H1 (cell line): Measurements from ENCODE around the gene ADGRF1. TPM values are rescaled to one million over a fixed set of nuclear protein-coding genes. Genes with fewer than 3 reads are reported as not detected.

ENCODE experiments used
- CTCF ChIA-PET: fragments of 300-600 bp; sonication (Branson Sonifier 250); formaldehyde crosslinking; loops from one replicate; lab custom pipeline; 2021; ENCODE audit not compliant: partially characterized antibody; lab: Charles Lee
- POLR2A ChIA-PET: fragments of 300-600 bp; sonication (Branson Sonifier 250); formaldehyde crosslinking; loops from one replicate; lab custom pipeline; 2021; ENCODE audit warnings: inconsistent platforms; ENCODE audit not compliant: partially characterized antibody; lab: Charles Lee
- DNase-seq, 2 experiments: peaks; one replicate each; pipeline versions ENCODE4 v3.0.0 to v3.0.0-alpha.2; 2010 to 2022; ENCODE audit warnings: low spot score in 2 of 2, low read depth in 1 of 2, mixed read lengths in 1 of 2
- FAIRE-seq: peaks from 2 replicates; lab custom pipeline; 2011; peaks lifted over from hg19 to GRCh38; lab: Jason Lieb, UNC
- H2AFZ ChIP-seq: 2 replicates; pipeline ENCODE4 v1.8.1; 2012; ENCODE audit warnings: low read length, inconsistent platforms
- H2AK5ac ChIP-seq: 2 replicates; pipeline ENCODE4 v1.6.1; 2013; ENCODE audit warnings: low read depth, low read length
- H2BK120ac ChIP-seq: replicated peaks from 2 replicates; pipeline ENCODE3; 2013; ENCODE audit warnings: low read depth, low read length, inconsistent platforms
- H2BK12ac ChIP-seq: 2 replicates; pipeline ENCODE4 v1.6.1; 2013; ENCODE audit warnings: low read depth, low read length
- H2BK15ac ChIP-seq: 2 replicates; pipeline ENCODE4 v1.6.1; 2013; ENCODE audit warnings: low read length
- H2BK20ac ChIP-seq: 2 replicates; pipeline ENCODE4 v1.6.1; 2013; ENCODE audit warnings: low read length
- H2BK5ac ChIP-seq: 2 replicates; pipeline ENCODE4 v1.6.1; 2013; ENCODE audit warnings: low read depth, low read length
- H3K14ac ChIP-seq: 2 replicates; pipeline ENCODE4 v1.6.1; 2013; ENCODE audit warnings: inconsistent platforms; ENCODE audit not compliant: insufficient read length
- H3K18ac ChIP-seq: 2 replicates; pipeline ENCODE4 v1.6.1; 2013; ENCODE audit warnings: low read length; ENCODE audit errors: extremely low read depth
- H3K23ac ChIP-seq: 2 replicates; pipeline ENCODE4 v1.6.1; 2013; ENCODE audit warnings: inconsistent platforms; ENCODE audit not compliant: insufficient read length
- H3K23me2 ChIP-seq: 2 replicates; pipeline ENCODE4 v1.6.1; 2013; ENCODE audit warnings: low read depth, low read length
- H3K27ac ChIP-seq: 2 replicates; pipeline ENCODE4 v1.6.1; 2011; ENCODE audit warnings: low read depth, low read length, inconsistent platforms
- H3K27me3 ChIP-seq, 4 experiments: replicated peaks in 1 of 4; 1 replicate in 1 of 4; 2 replicates in 3 of 4; pipeline versions ENCODE4 v1.6.1 to v1.8.1; 2011 to 2013; ENCODE audit warnings: low read length in 3 of 4, mild to moderate bottlenecking in 3 of 4, inconsistent platforms in 2 of 4, mixed read lengths in 2 of 4, moderate library complexity in 1 of 4; ENCODE audit not compliant: control insufficient read depth in 3 of 4, insufficient read depth in 3 of 4; ENCODE audit errors: extremely low read depth in 1 of 4
- H3K36me3 ChIP-seq, 4 experiments: 2 replicates each; pipeline versions ENCODE4 v1.6.1 to v1.8.1; 2011 to 2013; ENCODE audit warnings: mild to moderate bottlenecking in 4 of 4, low read length in 3 of 4, moderate library complexity in 2 of 4, control low read depth in 1 of 4, inconsistent platforms in 1 of 4; ENCODE audit not compliant: insufficient read depth in 4 of 4, control insufficient read depth in 2 of 4
- H3K4ac ChIP-seq: replicated peaks from 2 replicates; pipeline ENCODE3; 2013; ENCODE audit warnings: low read length, low read depth, mixed read lengths, inconsistent platforms; ENCODE audit not compliant: insufficient read length
- H3K4me1 ChIP-seq, 4 experiments: replicated peaks in 1 of 4; 1 replicate in 1 of 4; 2 replicates in 3 of 4; pipeline versions ENCODE4 v1.6.1 to v1.8.1; 2011 to 2013; ENCODE audit warnings: low read length in 3 of 4, inconsistent platforms in 2 of 4, mixed read lengths in 1 of 4; ENCODE audit not compliant: insufficient read depth in 4 of 4, control insufficient read depth in 3 of 4
- H3K4me2 ChIP-seq, 2 experiments: 2 replicates each; pipeline versions ENCODE4 v1.6.1 to v1.8.1; 2011 to 2013; ENCODE audit warnings: low read depth in 2 of 2, low read length in 2 of 2, control low read depth in 1 of 2, inconsistent platforms in 1 of 2, mild to moderate bottlenecking in 1 of 2; ENCODE audit not compliant: insufficient read depth in 1 of 2
- H3K4me3 ChIP-seq, 4 experiments: fragments of 200-600, 300-600 bp in 1 of 4; sonication (generic), shearing (Covaris generic), sonication (Bioruptor Twin) in 1 of 4; 2 replicates each; pipeline versions ENCODE4 v1.5.1 to v1.8.1; 2011 to 2016; ENCODE audit warnings: low read length in 4 of 4, low read depth in 3 of 4, control low read depth in 2 of 4, inconsistent platforms in 2 of 4, mild to moderate bottlenecking in 2 of 4, mixed read lengths in 1 of 4, moderate library complexity in 1 of 4; ENCODE audit not compliant: insufficient read depth in 2 of 4; ENCODE audit errors: extremely low read depth in 1 of 4
- H3K56ac ChIP-seq: replicated peaks from 2 replicates; pipeline ENCODE3; 2013; ENCODE audit warnings: low read depth, mild to moderate bottlenecking, mixed read lengths, low read length, inconsistent platforms; ENCODE audit not compliant: insufficient read length
- H3K79me1 ChIP-seq: 2 replicates; pipeline ENCODE4 v1.6.1; 2013; ENCODE audit warnings: low read depth, low read length, control low read depth
- H3K79me2 ChIP-seq, 2 experiments: 2 replicates each; pipeline versions ENCODE4 v1.6.1 to v1.8.1; 2012 to 2013; ENCODE audit warnings: low read length in 2 of 2, mild to moderate bottlenecking in 2 of 2, inconsistent platforms in 1 of 2; ENCODE audit not compliant: insufficient read depth in 2 of 2, control insufficient read depth in 1 of 2
- H3K9ac ChIP-seq, 4 experiments: replicated peaks in 1 of 4; 1 replicate in 1 of 4; 2 replicates in 3 of 4; pipeline versions ENCODE4 v1.6.1 to v1.8.1; 2011 to 2013; ENCODE audit warnings: low read depth in 3 of 4, low read length in 3 of 4, control low read depth in 2 of 4, mild to moderate bottlenecking in 2 of 4, moderate library complexity in 2 of 4, inconsistent platforms in 1 of 4; ENCODE audit errors: extremely low read depth in 1 of 4
- H3K9me3 ChIP-seq, 2 experiments: 2 replicates each; pipeline versions ENCODE4 v1.6.1 to v1.8.1; 2012 to 2013; ENCODE audit warnings: mild to moderate bottlenecking in 2 of 2, moderate library complexity in 2 of 2, control low read depth in 1 of 2, inconsistent platforms in 1 of 2, low read depth in 1 of 2, low read length in 1 of 2, mixed read lengths in 1 of 2; ENCODE audit not compliant: insufficient read depth in 2 of 2
- H4K20me1 ChIP-seq, 2 experiments: replicated peaks in 1 of 2; 2 replicates each; pipeline versions ENCODE3 to v1.8.1; 2011 to 2013; ENCODE audit warnings: inconsistent platforms in 2 of 2, low read length in 2 of 2, mild to moderate bottlenecking in 1 of 2; ENCODE audit not compliant: insufficient read depth in 2 of 2, control insufficient read depth in 1 of 2
- H4K5ac ChIP-seq: 2 replicates; pipeline ENCODE4 v1.6.1; 2013; ENCODE audit warnings: low read length, low read depth, mixed read lengths, inconsistent platforms; ENCODE audit not compliant: insufficient read length
- H4K8ac ChIP-seq: 2 replicates; pipeline ENCODE4 v1.8.0; 2013; ENCODE audit warnings: mild to moderate bottlenecking, moderate library complexity, low read length, inconsistent platforms; ENCODE audit not compliant: insufficient read depth; ENCODE audit errors: extremely low read depth
- H4K91ac ChIP-seq: replicated peaks from 2 replicates; pipeline ENCODE3; 2013; ENCODE audit warnings: low read length, mixed read lengths, inconsistent platforms; ENCODE audit not compliant: insufficient read length
- ASH2L ChIP-seq: fragments of 200-600, 300-600 bp; sonication (generic); IDR thresholded peaks from one replicate; pipeline ENCODE4 v1.7.1; 2017; ENCODE audit warnings: low read length
- CTBP2 ChIP-seq: IDR thresholded peaks from 2 replicates; pipeline ENCODE4 v1.7.0; 2011; ENCODE audit warnings: borderline replicate concordance, mild to moderate bottlenecking, moderate library complexity, mixed read lengths, low read length; ENCODE audit not compliant: insufficient read depth, insufficient read length
- FOSL1 ChIP-seq: IDR thresholded peaks from 2 replicates; pipeline ENCODE4 v1.6.1; 2011; ENCODE audit warnings: mild to moderate bottlenecking, low read depth, low read length, moderate library complexity; ENCODE audit not compliant: insufficient read depth
- GTF2F1 ChIP-seq: IDR thresholded peaks from 2 replicates; pipeline ENCODE4 v1.6.1; 2012; ENCODE audit warnings: low read depth, low read length, improper control_type of control experiment, borderline replicate concordance
- HDAC6 ChIP-seq: IDR thresholded peaks from one replicate; pipeline ENCODE4 v1.7.1; 2012; ENCODE audit warnings: low read depth, mild to moderate bottlenecking, inconsistent platforms, low read length, moderate library complexity
- JUND ChIP-seq: IDR thresholded peaks from 2 replicates; pipeline ENCODE4 v1.6.1; 2011; ENCODE audit warnings: mild to moderate bottlenecking, improper control_type of control experiment, low read length
- NANOG ChIP-seq: IDR thresholded peaks from 2 replicates; pipeline ENCODE4 v1.6.1; 2011; ENCODE audit warnings: low read length, low read depth, mild to moderate bottlenecking, inconsistent platforms; ENCODE audit not compliant: insufficient read depth, poor library complexity, severe bottlenecking
- POLR2A ChIP-seq, 2 experiments: IDR thresholded peaks; 1 replicate in 1 of 2; 2 replicates in 1 of 2; pipeline ENCODE4 v1.6.1; 2011; ENCODE audit warnings: low read depth in 2 of 2, low read length in 2 of 2, mild to moderate bottlenecking in 2 of 2; ENCODE audit errors: control extremely low read depth in 1 of 2
- POLR2AphosphoS5 ChIP-seq: IDR thresholded peaks from 2 replicates; pipeline ENCODE4 v1.6.1; 2011; ENCODE audit warnings: low read depth, low read length
- RXRA ChIP-seq: IDR thresholded peaks from 2 replicates; pipeline ENCODE4 v1.6.1; 2011; ENCODE audit warnings: low read depth, mild to moderate bottlenecking, low read length, moderate library complexity; ENCODE audit not compliant: insufficient read depth
- SAP30 ChIP-seq: fragments of 300-600 bp; sonication (generic); IDR thresholded peaks from 2 replicates; pipeline ENCODE4 v1.7.1; 2012; ENCODE audit warnings: low read length, moderate library complexity, mild to moderate bottlenecking, inconsistent platforms; ENCODE audit not compliant: insufficient read depth, insufficient replicate concordance
- SP1 ChIP-seq: IDR thresholded peaks from 2 replicates; pipeline ENCODE4 v1.6.1; 2011; ENCODE audit warnings: low read depth, low read length
- SUZ12 ChIP-seq: fragments of 200-600 bp; sonication (generic); IDR thresholded peaks from 2 replicates; pipeline ENCODE4 v1.6.1; 2012; ENCODE audit warnings: mild to moderate bottlenecking, inconsistent platforms, low read length, moderate library complexity, mixed read lengths
- TAF7 ChIP-seq: optimal IDR thresholded peaks from 2 replicates; pipeline ENCODE3; 2011; ENCODE audit warnings: low read depth, mild to moderate bottlenecking, inconsistent platforms, low read length, moderate library complexity, borderline replicate concordance
- ZNF274 ChIP-seq: IDR thresholded peaks from 2 replicates; pipeline ENCODE4 v1.7.0; 2012; ENCODE audit warnings: low read length, borderline replicate concordance; ENCODE audit errors: extremely low read depth
- WGBS, 2 experiments: shearing (Covaris generic) in 1 of 2; methylation state at CpG; one replicate each; pipeline versions ENCODE4 v1.1.6 to v1.1.7; 2013 to 2015; ENCODE audit warnings: low lambda C conversion rate in 2 of 2, mixed read lengths in 2 of 2, inconsistent platforms in 1 of 2, low coverage in 1 of 2, missing lambda C conversion rate in 1 of 2; ENCODE audit not compliant: insufficient replicate concordance in 2 of 2, insufficient coverage in 1 of 2, insufficient read length in 1 of 2; ENCODE audit errors: extremely low coverage in 1 of 2, missing lambda C conversion rate in 1 of 2; 5-methylcytosine and 5-hydroxymethylcytosine counted together
- polyA plus RNA-seq, 7 experiments: library from polyadenylated mRNA; depleted of rRNA in 3 of 7; stranded (reverse) in 5 of 7; unstranded in 2 of 7; fragments of >200 nt in 5 of 7; fragments of 200-250 nt in 2 of 7; gene quantifications; 1 replicate in 5 of 7; 2 replicates in 1 of 7; 4 replicates in 1 of 7; pipeline versions ENCODE4 v1.2.1 to v1.2.3, GENCODE V29; 2011 to 2013; ENCODE audit warnings: missing spikeins in 2 of 7, mixed read lengths in 2 of 7
- total RNA-seq: library from RNA; stranded (reverse); fragmentation: NEBNext Ultra II Directional; extraction: Animal tissue kit (Norgen Biotek cat#: 25700); gene quantifications from 2 replicates; pipeline ENCODE4 v1.2.1, GENCODE V29; 2021

Gene ADGRF1
- total and polyA plus RNA-seq, 2 of the 8 experiments (the other 6 are each of a cell fraction or from before 2014, with no cell fraction given), result not detected

GRCh38 chr6:47084610-47085009, 42.5 kb upstream of the ADGRF1 start:
- 83% methylated on average over 2 of the region's 2 CpGs; no CpG with 5 or more reads in 1 of the 2 experiments for WGBS, 2 experiments
- no peak overlapping the region for H2BK5ac ChIP-seq
- H3K79me1 ChIP-seq, result no peaks in the 10 kb centered on the region
- no peaks in the 10 kb centered on the region for H3K27me3 ChIP-seq
- no peak overlapping the region for H3K4me3 ChIP-seq
- no peaks in the 10 kb centered on the region for H3K23me2 ChIP-seq
- no peak overlapping the region for H2BK12ac ChIP-seq
- H3K18ac ChIP-seq, result no peak overlapping the region
- no peaks in the 10 kb centered on the region for H3K79me2 ChIP-seq
- no peak overlapping the region for H3K4ac ChIP-seq
- POLR2A ChIA-PET, result no interaction called here
- no peak for DNase-seq
- H4K91ac ChIP-seq, result no peak overlapping the region
- H2AK5ac ChIP-seq, result no peak overlapping the region
- H2BK20ac ChIP-seq, result no peak overlapping the region
- H3K4me2 ChIP-seq, result no peak overlapping the region
- H3K36me3 ChIP-seq, result no peaks in the 10 kb centered on the region
- no peak overlapping the region for H4K8ac ChIP-seq
- H3K9me3 ChIP-seq, result no peaks in the 10 kb centered on the region
- H3K56ac ChIP-seq, result no peak overlapping the region
- H2BK15ac ChIP-seq, result no peak overlapping the region
- FAIRE-seq, result no peak
- peaks cover 0 to 2% (median 0%) of the 10 kb centered on the region in 4 experiments; a peak in 1 of 7 replicates for H3K4me1 ChIP-seq
- no peak overlapping the region for H4K5ac ChIP-seq
- H3K9ac ChIP-seq, result peak overlapping the region in 1 of 4 experiments; percentile 43; a peak in 1 of 7 replicates
- no peak overlapping the region for H2BK120ac ChIP-seq
- H3K14ac ChIP-seq, result no peak overlapping the region
- H3K27ac ChIP-seq, result no peak overlapping the region
- no peak overlapping the region for H3K23ac ChIP-seq
- no peaks in the 10 kb centered on the region for H4K20me1 ChIP-seq
- H2AFZ ChIP-seq, result peak overlapping the region; percentile 76; the same call in 1 of the 2 replicates
- CTCF ChIA-PET, result interaction anchor here (2.0 to 2.8 kb wide), 2 partner anchors 12 kb away, joined by 11 to 14 read pairs; no protein-coding TSS in a partner anchor
- no peak for TF ChIP-seq SUZ12
- no peak for TF ChIP-seq POLR2AphosphoS5
- TF ChIP-seq NANOG, result no peak
- TF ChIP-seq JUND, result no peak
- TF ChIP-seq POLR2A (IDR thresholded peaks at IDR 0.05; ENCODE audit: control extremely low read depth in 1 of 2, low read depth in 2 of 2, low read length in 2 of 2), result no peak
- no peak for TF ChIP-seq GTF2F1
- no peak for TF ChIP-seq ASH2L
- no peak for TF ChIP-seq TAF7
- no peak for TF ChIP-seq HDAC6
- no peak for TF ChIP-seq ZNF274
- TF ChIP-seq FOSL1, result no peak
- no peak for TF ChIP-seq SAP30
- TF ChIP-seq SP1, result no peak
- no peak for TF ChIP-seq RXRA
- no peak for TF ChIP-seq CTBP2
